OCI-LY7 (cell line): Measurements from ENCODE around the gene ZNF775.

ENCODE experiments used
- CTCF ChIP-seq: fragments of 200-600 bp; sonication (generic); conservative IDR thresholded peaks from 2 replicates; pipeline ENCODE4 v1.5.1; 2014; ENCODE audit warnings: mild to moderate bottlenecking, antibody characterized with exemption, low read length, moderate library complexity, mixed read lengths
- EZH2phosphoT487 ChIP-seq: fragments of 200-600 bp; sonication (generic); IDR thresholded peaks from 2 replicates; pipeline ENCODE4 v1.6.1; 2018; ENCODE audit warnings: low read depth, borderline replicate concordance, mild to moderate bottlenecking, mixed run types, antibody characterized with exemption, low read length, moderate library complexity, mixed read lengths

- no peak for TF ChIP-seq CTCF
- TF ChIP-seq EZH2phosphoT487, result no peak
Observed at GRCh38 chr7:150329331-150330120, 49.6 kb upstream of the ZNF775 start.
